Gastroesophageal sphincter (tissue), 4 donors: ENCODE results near the gene RNF44. TPM values are rescaled to one million over a fixed set of nuclear protein-coding genes. Genes with fewer than 3 reads are reported as not detected.

Experiments
- ATAC-seq: fragments of 150-250 bp; one replicate; pipeline ENCODE4 v1.9.1; 2016; ENCODE audit warnings: mild to moderate bottlenecking, moderate library complexity
- H3K27ac ChIP-seq, 4 donors: fragments of 200-600 bp; sonication (generic) in 3 of 4; 1 replicate in 3 of 4; 2 replicates in 1 of 4; pipeline ENCODE4 v1.5.1; 2016 to 2019
- H3K27me3 ChIP-seq: fragments of 200-600 bp; sonication (generic); one replicate; pipeline ENCODE4 v1.5.1; 2019
- H3K36me3 ChIP-seq, 2 donors: fragments of 200-600 bp; sonication (generic); one replicate each; pipeline ENCODE4 v1.5.1; 2019; ENCODE audit warnings: control low read depth in 1 of 2
- H3K4me1 ChIP-seq, 3 donors: fragments of 200-600 bp; sonication (generic); 1 replicate in 2 of 3; 2 replicates in 1 of 3; pipeline ENCODE4 v1.5.1; 2016 to 2019; ENCODE audit warnings: control low read depth in 2 of 3
- H3K4me3 ChIP-seq, 2 donors: fragments of 200-600 bp; sonication (generic); one replicate each; pipeline ENCODE4 v1.5.1; 2019; ENCODE audit warnings: mild to moderate bottlenecking in 1 of 2, moderate library complexity in 1 of 2
- H3K9me3 ChIP-seq, 3 donors: fragments of 200-600 bp; sonication (generic); one replicate each; pipeline ENCODE4 v1.5.1; 2017 to 2019; ENCODE audit warnings: control low read depth in 2 of 3
- EP300 ChIP-seq: sonication (generic); formaldehyde crosslinking; IDR thresholded peaks from one replicate; pipeline ENCODE4 v1.6.1; 2017; ENCODE audit warnings: antibody characterized with exemption, mild to moderate bottlenecking
- POLR2A ChIP-seq, 2 donors: fragments of 450-650 bp; IDR thresholded peaks; one replicate each; pipeline ENCODE4 v1.6.1; 2017; ENCODE audit warnings: antibody characterized with exemption in 2 of 2, mild to moderate bottlenecking in 2 of 2, moderate library complexity in 1 of 2
- POLR2AphosphoS5 ChIP-seq: sonication (generic); formaldehyde crosslinking; IDR thresholded peaks from one replicate; pipeline ENCODE4 v1.6.1; 2017; ENCODE audit warnings: antibody characterized with exemption
- WGBS, 2 donors: methylation state at CpG; one replicate each; pipeline ENCODE4 v1.1.5; 2018; ENCODE audit warnings: low coverage in 1 of 2; 5-methylcytosine and 5-hydroxymethylcytosine counted together
- total RNA-seq, 4 donors: library from RNA; depleted of rRNA; stranded (reverse); fragments of >200 nt; gene quantifications; one replicate each; pipeline ENCODE4 v1.1.0, GENCODE V29; 2016
- TF ChIP-seq, protein P1 (sequence below), 4 experiments: fragments of 200-600 bp in 2 of 4; fragments of 450-650 bp in 2 of 4; sonication (generic) in 1 of 4; IDR thresholded peaks; one replicate each; pipeline ENCODE4 v1.5.1; 2017 to 2019; ENCODE audit warnings: antibody characterized with exemption in 4 of 4, mild to moderate bottlenecking in 2 of 4, moderate library complexity in 2 of 4

Gene RNF44
- total RNA-seq, 4 donors from 2014 or later, result 8.9 to 15.9 (median 12.4) TPM

DNA sequence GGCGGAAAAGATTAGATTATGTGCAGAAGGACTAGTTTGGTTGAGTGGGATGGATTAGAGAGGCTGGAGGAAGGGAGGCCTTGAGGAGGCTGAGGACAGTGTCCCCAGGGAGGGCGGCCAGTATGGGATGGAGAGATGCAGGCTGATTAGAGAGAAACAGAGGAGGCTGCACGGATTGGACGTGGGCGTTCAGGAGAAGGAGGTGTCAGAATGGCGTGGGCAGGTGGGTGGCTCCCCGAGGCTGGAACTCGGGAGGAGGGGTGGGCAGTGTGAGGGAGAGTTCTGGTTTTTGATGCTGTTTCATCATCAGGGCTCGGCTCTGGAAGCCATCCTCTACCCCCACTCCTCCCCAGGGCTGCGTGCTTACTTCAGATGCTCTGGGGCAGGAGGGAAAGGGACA, 25.0 kb upstream of the RNF44 start:
- Histone ChIP-seq H3K36me3 (no peaks in the 10 kb centered on the region), H3K27me3 (peaks cover 72% of the 10 kb centered on the region), H3K4me1 (no peaks in the 10 kb centered on the region), H3K27ac (no peak overlapping the region), H3K9me3 (no peaks in the 10 kb centered on the region), H3K4me3 (no peak overlapping the region)
- no peak for ATAC-seq
- 47 to 54% methylated on average over 8 to 9 of the region's 10 CpGs for WGBS, 2 donors
- TF ChIP-seq, protein P1, sequence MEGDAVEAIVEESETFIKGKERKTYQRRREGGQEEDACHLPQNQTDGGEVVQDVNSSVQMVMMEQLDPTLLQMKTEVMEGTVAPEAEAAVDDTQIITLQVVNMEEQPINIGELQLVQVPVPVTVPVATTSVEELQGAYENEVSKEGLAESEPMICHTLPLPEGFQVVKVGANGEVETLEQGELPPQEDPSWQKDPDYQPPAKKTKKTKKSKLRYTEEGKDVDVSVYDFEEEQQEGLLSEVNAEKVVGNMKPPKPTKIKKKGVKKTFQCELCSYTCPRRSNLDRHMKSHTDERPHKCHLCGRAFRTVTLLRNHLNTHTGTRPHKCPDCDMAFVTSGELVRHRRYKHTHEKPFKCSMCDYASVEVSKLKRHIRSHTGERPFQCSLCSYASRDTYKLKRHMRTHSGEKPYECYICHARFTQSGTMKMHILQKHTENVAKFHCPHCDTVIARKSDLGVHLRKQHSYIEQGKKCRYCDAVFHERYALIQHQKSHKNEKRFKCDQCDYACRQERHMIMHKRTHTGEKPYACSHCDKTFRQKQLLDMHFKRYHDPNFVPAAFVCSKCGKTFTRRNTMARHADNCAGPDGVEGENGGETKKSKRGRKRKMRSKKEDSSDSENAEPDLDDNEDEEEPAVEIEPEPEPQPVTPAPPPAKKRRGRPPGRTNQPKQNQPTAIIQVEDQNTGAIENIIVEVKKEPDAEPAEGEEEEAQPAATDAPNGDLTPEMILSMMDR (IDR thresholded peaks at IDR 0.05), result no peak
- TF ChIP-seq POLR2AphosphoS5 (no peak), POLR2A (IDR thresholded peaks at IDR 0.05) (no peak), EP300 (no peak)

DNA sequence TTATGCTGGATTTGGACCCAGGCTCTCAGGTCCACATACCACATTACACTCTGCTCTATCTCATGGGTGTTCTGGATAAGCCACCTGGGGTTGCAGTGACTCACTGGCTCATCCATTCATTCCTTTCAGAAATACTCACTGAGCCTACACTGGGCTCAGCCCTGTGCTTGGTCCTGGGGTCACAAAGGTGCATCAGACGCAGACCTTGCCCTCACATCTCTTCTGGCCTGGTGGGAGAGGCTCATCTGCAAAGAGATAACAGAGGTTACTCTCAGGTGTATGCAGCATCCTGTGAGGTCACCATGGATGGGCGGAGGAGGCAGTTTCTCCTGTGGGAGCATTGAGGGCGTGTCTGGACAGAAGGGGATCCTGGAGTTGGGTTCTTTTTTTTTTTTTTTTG, 24.1 kb upstream of the RNF44 start:
- Histone ChIP-seq H3K4me3 (no peak overlapping the region), H3K4me1 (no peaks in the 10 kb centered on the region), H3K27me3 (peaks cover 65% of the 10 kb centered on the region), H3K27ac (no peak overlapping the region), H3K36me3 (no peaks in the 10 kb centered on the region), H3K9me3 (no peaks in the 10 kb centered on the region)
- ATAC-seq, result no peak
- WGBS, 2 donors, result 83 to 90% methylated on average over 2 of the region's 3 CpGs
- TF ChIP-seq POLR2A (IDR thresholded peaks at IDR 0.05) (no peak), POLR2AphosphoS5 (no peak), EP300 (no peak)
- TF ChIP-seq, protein P1 (IDR thresholded peaks at IDR 0.05), result no peak

DNA sequence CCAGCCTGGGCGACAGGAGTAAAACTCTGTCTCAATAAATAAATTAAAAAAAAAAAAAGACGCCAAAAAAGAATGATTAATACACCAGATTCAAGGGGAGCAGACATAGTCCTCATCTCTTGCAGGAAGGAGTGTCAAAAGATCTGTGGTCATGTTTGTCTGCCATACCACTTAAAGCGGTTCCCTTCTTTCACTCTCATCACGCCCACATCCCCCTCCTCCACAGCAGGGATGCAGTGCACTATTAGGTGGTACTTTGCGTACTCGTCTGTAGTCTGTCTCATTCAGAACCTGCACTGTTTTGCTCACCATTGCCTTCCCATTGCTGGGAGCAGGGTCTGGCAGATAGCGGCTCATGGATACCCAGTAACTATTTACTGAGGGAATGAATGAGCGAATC, 23.2 kb upstream of the RNF44 start:
- Histone ChIP-seq H3K4me1 (no peaks in the 10 kb centered on the region), H3K9me3 (no peaks in the 10 kb centered on the region), H3K27ac (no peak overlapping the region), H3K4me3 (no peak overlapping the region), H3K27me3 (peaks cover 56% of the 10 kb centered on the region), H3K36me3 (no peaks in the 10 kb centered on the region)
- no peak for TF ChIP-seq POLR2AphosphoS5
- TF ChIP-seq EP300, result no peak
- TF ChIP-seq POLR2A (IDR thresholded peaks at IDR 0.05), result no peak
- TF ChIP-seq, protein P1 (IDR thresholded peaks at IDR 0.05), result no peak
- no peak for ATAC-seq
- WGBS, 2 donors, result 52 to 63% methylated on average over 5 to 8 of the region's 8 CpGs

DNA sequence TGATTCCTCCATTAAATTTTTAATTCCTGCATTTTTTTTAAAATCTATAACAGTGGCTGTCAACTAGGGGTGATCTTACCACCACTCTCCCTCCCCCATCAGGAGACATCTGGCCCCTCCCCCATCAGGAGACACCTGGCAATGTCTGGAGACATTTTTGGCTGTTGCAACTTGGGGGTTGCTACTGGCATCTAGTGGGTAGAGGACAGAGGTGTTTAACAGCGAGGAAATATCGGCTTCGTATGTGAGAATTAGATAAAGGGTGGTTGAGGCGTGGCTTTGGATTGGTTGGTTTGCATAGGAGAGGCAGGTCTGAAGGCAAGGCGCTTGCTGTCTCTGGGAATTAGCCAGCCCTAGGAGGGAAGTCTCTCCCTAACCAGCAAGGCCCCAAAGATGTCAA, 22.5 kb upstream of the RNF44 start:
- no peaks in the 10 kb centered on the region for H3K4me1 ChIP-seq
- ATAC-seq, result no peak
- TF ChIP-seq POLR2AphosphoS5, result no peak
- no peak for TF ChIP-seq POLR2A (IDR thresholded peaks at IDR 0.05)
- no peak for TF ChIP-seq EP300
- TF ChIP-seq, protein P1 (IDR thresholded peaks at IDR 0.05), result no peak
- H3K36me3 ChIP-seq, result no peaks in the 10 kb centered on the region
- no peak overlapping the region for H3K27ac ChIP-seq
- H3K27me3 ChIP-seq, result peaks cover 55% of the 10 kb centered on the region
- no peaks in the 10 kb centered on the region for H3K9me3 ChIP-seq
- WGBS, 2 donors, result 38 to 60% methylated on average over 5 of the region's 5 CpGs
- H3K4me3 ChIP-seq, result no peak overlapping the region

DNA sequence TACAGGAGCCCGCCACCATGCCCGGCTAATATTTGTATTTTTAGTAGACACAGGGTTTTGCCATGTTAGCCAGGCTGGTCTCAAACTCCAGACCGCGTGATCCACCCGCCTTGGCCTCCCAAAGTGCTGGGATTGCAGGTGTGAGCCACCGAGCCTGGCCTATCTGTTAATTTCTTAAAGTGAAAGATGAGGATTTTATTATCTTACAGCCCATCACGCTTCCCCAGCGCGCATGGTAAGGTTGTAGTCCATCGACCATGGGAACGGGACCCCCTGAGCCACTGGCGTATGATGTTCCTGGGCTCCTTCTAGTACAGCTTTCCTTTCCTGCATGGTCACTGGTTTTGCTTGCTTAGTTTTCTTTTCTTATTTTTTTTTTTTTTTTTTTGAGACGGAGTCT, 20.6 kb upstream of the RNF44 start:
- ATAC-seq, result no peak
- Histone ChIP-seq H3K4me3 (no peak overlapping the region), H3K9me3 (no peaks in the 10 kb centered on the region), H3K27ac (no peak overlapping the region), H3K36me3 (no peaks in the 10 kb centered on the region), H3K4me1 (no peaks in the 10 kb centered on the region), H3K27me3 (peaks cover 67% of the 10 kb centered on the region)
- 89 to 96% methylated on average over 8 to 13 of the region's 13 CpGs for WGBS, 2 donors
- no peak for TF ChIP-seq POLR2A (IDR thresholded peaks at IDR 0.05)
- no peak for TF ChIP-seq EP300
- TF ChIP-seq POLR2AphosphoS5, result no peak
- TF ChIP-seq, protein P1 (IDR thresholded peaks at IDR 0.05), result no peak
